ENCODE data around the gene ASB16. TPM values are rescaled to one million over a fixed set of nuclear protein-coding genes. Genes with fewer than 3 reads are reported as not detected.

The ASB16 gene
- total RNA-seq, 4 donors from 2014 or later: 0.11 TPM; not detected in 3

DNA sequence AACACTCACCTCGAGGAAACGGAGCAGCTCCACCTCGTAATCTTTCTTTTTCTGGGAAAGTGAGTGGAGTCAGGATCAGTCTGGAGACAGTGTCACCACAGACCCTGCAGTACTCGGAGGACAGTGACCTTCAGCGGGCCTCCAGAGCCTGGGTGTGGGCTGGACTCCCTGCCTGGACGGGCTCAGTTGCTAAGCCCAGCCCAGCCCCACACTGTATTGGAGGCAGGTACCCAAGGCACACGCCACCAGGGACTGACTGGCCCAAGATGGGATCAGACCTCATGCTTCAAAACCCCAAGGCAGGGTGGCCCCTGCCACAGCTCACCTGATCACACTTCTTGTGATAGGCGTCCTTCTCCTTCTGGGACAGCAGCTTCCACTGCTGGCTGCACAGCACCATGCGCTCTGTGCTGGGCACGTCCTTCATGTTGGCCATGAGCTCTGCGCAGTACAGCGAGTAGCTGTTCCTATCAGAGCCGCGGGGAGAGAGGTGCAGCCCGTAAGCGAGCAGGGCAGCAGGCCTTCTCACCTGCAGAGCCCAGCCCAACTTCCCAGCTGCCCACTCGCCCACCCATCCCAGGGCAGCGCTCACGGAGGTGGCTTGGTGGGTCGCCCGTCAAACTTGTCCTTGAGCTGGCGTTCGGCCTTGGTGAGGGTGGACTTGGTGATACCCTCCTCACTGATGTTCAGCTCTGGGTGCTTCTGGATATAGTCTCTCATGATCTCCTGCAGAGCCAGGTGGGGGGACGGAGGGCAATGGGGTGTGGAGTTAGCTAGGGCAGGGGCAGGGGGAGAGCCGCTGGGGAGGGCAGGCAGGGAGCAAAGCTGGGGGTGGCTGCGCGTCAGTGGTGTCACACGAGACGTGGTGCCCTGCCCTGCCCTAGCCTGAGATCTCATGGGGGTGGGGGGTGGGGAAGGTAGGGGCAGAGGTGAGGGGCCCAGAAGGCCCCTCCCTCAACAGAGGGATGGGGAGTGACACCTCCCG lies 41.1 kb downstream of the ASB16 start:
- WGBS, 2 donors: 83 to 94% methylated on average over 3 to 15 of the region's 30 CpGs
- TF ChIP-seq POLR2A (IDR thresholded peaks at IDR 0.05): no peak
- TF ChIP-seq, protein P1, sequence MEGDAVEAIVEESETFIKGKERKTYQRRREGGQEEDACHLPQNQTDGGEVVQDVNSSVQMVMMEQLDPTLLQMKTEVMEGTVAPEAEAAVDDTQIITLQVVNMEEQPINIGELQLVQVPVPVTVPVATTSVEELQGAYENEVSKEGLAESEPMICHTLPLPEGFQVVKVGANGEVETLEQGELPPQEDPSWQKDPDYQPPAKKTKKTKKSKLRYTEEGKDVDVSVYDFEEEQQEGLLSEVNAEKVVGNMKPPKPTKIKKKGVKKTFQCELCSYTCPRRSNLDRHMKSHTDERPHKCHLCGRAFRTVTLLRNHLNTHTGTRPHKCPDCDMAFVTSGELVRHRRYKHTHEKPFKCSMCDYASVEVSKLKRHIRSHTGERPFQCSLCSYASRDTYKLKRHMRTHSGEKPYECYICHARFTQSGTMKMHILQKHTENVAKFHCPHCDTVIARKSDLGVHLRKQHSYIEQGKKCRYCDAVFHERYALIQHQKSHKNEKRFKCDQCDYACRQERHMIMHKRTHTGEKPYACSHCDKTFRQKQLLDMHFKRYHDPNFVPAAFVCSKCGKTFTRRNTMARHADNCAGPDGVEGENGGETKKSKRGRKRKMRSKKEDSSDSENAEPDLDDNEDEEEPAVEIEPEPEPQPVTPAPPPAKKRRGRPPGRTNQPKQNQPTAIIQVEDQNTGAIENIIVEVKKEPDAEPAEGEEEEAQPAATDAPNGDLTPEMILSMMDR (IDR thresholded peaks at IDR 0.05): no peak
- Histone ChIP-seq H3K27me3 (no peaks in the 10 kb centered on the region), H3K9me3 (no peaks in the 10 kb centered on the region), H3K27ac (peak overlapping the region in 1 of 4 donors; percentile 69), H3K36me3 (peaks cover 46 to 100% (median 46%) of the 10 kb centered on the region in 3 donors), H3K4me1 (peaks cover 9 to 60% (median 19%) of the 10 kb centered on the region in 3 donors), H3K4me3 (no peak overlapping the region)
- no peak for DNase-seq
- intact Hi-C loops (cut with DNase I): loop anchor here (5.0 kb wide), 1 partner anchor 111 kb away; the partner anchor contains the start of gene SLC25A39

DNA sequence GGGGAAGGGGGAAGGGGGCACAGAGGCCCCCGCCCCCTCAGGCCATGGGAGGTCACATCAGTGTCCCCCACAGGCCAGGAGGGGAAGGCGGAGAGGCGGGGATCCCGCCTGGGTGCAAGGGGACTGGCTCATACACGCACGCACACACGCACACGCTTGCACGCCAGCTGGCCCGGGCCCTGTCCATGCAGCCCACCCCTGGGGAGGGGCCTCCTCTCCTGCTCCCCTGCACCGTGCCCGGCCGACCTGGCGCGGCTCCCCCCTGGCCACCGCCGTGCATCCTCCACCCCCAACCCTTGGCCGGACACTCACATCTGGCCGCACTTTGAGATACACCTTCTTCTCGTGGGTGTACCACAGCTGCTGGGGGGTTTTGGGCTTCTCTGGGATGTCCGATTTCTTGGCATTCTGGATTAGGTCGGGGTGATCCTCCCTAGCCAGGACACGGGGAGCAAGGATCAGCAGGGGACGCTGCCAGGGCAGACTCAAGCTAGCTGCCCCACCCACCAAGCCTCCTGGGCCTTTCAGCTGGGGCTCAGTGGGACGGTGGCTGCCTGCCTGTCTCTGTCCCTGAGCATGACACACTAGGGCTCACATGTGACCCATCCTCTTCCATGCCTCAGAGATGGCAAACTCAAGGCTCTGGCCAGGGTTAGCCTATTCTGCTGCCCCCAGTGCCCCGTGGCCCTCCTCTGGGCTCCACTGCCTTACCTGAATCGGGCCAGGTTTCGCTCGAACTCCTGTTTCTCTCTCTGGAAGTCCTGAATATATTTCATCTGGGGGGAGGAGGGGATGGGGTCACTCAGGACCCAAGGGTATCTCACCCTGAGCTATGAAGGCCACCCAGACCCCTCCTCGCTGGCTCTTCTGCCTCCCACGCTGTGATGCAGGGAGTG lies 42.3 kb downstream of the ASB16 start:
- intact Hi-C loops (cut with DNase I): loop anchor here (5.0 kb wide), 1 partner anchor 110 kb away; the partner anchor contains the start of gene SLC25A39
- Histone ChIP-seq H3K27me3 (no peaks in the 10 kb centered on the region), H3K36me3 (peaks cover 34 to 100% (median 48%) of the 10 kb centered on the region in 3 donors), H3K9me3 (no peaks in the 10 kb centered on the region), H3K4me3 (no peak overlapping the region), H3K27ac (no peak overlapping the region), H3K4me1 (peaks cover 21 to 72% (median 31%) of the 10 kb centered on the region in 3 donors)
- TF ChIP-seq, protein P1 (IDR thresholded peaks at IDR 0.05): no peak
- no peak for TF ChIP-seq POLR2A (IDR thresholded peaks at IDR 0.05)
- DNase-seq: no peak
- 63 to 74% methylated on average over 6 to 18 of the region's 31 CpGs for WGBS, 2 donors

DNA sequence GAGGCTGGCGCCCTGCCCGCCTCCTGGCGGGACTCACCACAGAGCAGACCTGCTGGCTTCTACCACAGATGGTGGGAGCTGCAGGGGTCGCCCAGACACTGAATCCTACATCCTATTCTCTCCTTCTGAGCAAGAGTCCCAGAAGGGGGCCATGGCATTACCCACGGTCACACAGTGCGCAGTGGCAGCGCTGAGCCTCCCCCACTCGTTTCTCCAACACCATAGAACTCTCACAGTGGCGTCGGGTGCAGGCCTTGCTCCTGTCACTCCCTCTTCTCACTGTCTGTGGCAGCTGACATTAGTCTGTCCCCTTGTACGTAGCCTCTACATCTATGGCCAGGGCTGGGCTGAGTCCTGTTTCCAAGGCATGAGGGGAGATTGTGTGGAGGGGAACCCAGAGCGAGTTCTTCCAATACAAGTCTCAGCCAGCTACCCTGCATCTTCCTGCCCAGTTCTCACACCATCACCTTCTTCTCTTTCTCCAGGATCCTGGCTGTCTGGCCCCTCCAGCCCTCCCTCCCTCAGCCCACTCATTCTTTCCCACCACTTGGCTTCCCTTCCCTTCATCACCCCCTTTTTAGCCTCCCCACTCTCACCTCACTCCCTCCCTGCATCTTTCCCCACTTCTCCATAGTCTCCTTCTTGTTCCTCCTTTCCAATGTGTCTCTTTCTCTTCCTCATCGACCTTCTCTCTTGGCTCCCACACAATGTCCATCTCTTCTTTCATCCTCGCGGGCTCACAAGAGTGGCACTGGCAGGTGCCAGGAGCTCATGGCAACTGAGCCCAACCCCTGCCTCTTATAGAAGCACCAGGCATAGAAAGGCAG lies 43.1 kb downstream of the ASB16 start:
- peaks cover 26 to 72% (median 30%) of the 10 kb centered on the region in 3 donors for H3K4me1 ChIP-seq
- H3K27ac ChIP-seq: no peak overlapping the region
- DNase-seq: no peak
- H3K27me3 ChIP-seq: no peaks in the 10 kb centered on the region
- 79 to 82% methylated on average over 10 to 15 of the region's 15 CpGs for WGBS, 2 donors
- no peaks in the 10 kb centered on the region for H3K9me3 ChIP-seq
- intact Hi-C loops (cut with DNase I): loop anchor here (5.0 kb wide), 1 partner anchor 109 kb away; the partner anchor contains the start of gene SLC25A39
- no peak for TF ChIP-seq POLR2A (IDR thresholded peaks at IDR 0.05)
- TF ChIP-seq, protein P1 (IDR thresholded peaks at IDR 0.05): no peak
- peaks cover 33 to 92% (median 48%) of the 10 kb centered on the region in 3 donors for H3K36me3 ChIP-seq
- no peak overlapping the region for H3K4me3 ChIP-seq

DNA sequence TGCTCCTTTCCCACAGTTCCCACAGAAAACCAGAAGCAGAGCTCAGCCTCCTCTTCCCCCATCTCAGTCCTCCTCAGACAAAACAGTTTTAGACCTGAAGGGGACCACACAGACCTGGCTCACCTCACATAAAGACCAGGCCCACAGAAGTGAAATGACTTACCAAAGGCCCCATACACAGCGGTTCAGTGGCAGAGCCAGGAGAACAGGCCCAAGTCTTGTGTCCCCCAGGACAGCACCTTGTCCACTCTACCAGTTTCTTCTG lies 43.7 kb downstream of the ASB16 start:
- Histone ChIP-seq H3K36me3 (peaks cover 30 to 86% (median 46%) of the 10 kb centered on the region in 3 donors), H3K9me3 (no peaks in the 10 kb centered on the region), H3K4me3 (no peak overlapping the region), H3K4me1 (peaks cover 26 to 67% (median 29%) of the 10 kb centered on the region in 3 donors), H3K27ac (no peak overlapping the region), H3K27me3 (no peaks in the 10 kb centered on the region)
- DNase-seq: no peak
- TF ChIP-seq, protein P1 (IDR thresholded peaks at IDR 0.05): no peak
- TF ChIP-seq POLR2A (IDR thresholded peaks at IDR 0.05): no peak
- intact Hi-C loops (cut with DNase I): loop anchor here (5.0 kb wide), 1 partner anchor 108 kb away; the partner anchor contains the start of gene SLC25A39
- WGBS, 2 donors: 83 to 100% methylated on average over 1 of the region's 1 CpG
